Inflammatory macrophage (primary cell): ENCODE data around the gene CYP11A1.

Experiments
- DNase-seq, 2 donors: peaks; one replicate each; pipeline ENCODE4 v3.0.0-alpha.2; 2020 to 2022

The CYP11A1 gene

GRCh38 chr15:74300057-74300795, 67.2 kb downstream of the CYP11A1 start:
- DNase-seq, result no peak

- DNase-seq, result no peak
Measured at GRCh38 chr15:74297887-74298286, 69.6 kb downstream of the CYP11A1 start.

GRCh38 chr15:74295800-74296199, 71.6 kb downstream of the CYP11A1 start:
- no peak for DNase-seq

- DNase-seq, result no peak
Measured at GRCh38 chr15:74294010-74294409, 73.4 kb downstream of the CYP11A1 start.

- DNase-seq, result no peak
Measured at GRCh38 chr15:74293021-74293810, 74.2 kb downstream of the CYP11A1 start.

- peak; percentile 43 to 65 for DNase-seq
Measured at GRCh38 chr15:74291101-74292071, 76.1 kb downstream of the CYP11A1 start.

GRCh38 chr15:74290645-74291044, 76.8 kb downstream of the CYP11A1 start:
- no peak for DNase-seq

GRCh38 chr15:74289671-74290070, 77.8 kb downstream of the CYP11A1 start:
- DNase-seq, result no peak
